Stimulated activated CD8-positive, alpha-beta memory T cell treated with anti-CD3 and anti-CD28 coated beads, Interleukin-2, amount 100 ng/mL, for 48 hours (primary cell): ENCODE data around the gene GTSE1.

Experiments
- DNase-seq, 2 donors: peaks; one replicate each; pipeline ENCODE4 v3.0.0-alpha.2; 2020; ENCODE audit warnings: low read depth in 2 of 2

Gene GTSE1

GRCh38 chr22:46352691-46353386, 56.2 kb downstream of the GTSE1 start:
- DNase-seq: no peak

- DNase-seq: no peak
Measured at GRCh38 chr22:46353483-46354105, 56.9 kb downstream of the GTSE1 start.

- no peak for DNase-seq
Measured at GRCh38 chr22:46354176-46354992, 57.7 kb downstream of the GTSE1 start.

GRCh38 chr22:46354993-46355305, 58.3 kb downstream of the GTSE1 start:
- no peak for DNase-seq

GRCh38 chr22:46355369-46355995, 58.8 kb downstream of the GTSE1 start:
- DNase-seq: peak; percentile 45 to 55

GRCh38 chr22:46355996-46356471, 59.4 kb downstream of the GTSE1 start:
- no peak for DNase-seq

GRCh38 chr22:46356496-46357480, 60.1 kb downstream of the GTSE1 start:
- no peak for DNase-seq

- DNase-seq: no peak
Measured at GRCh38 chr22:46357711-46358520, 61.2 kb downstream of the GTSE1 start.

GRCh38 chr22:46358766-46359165, 62.1 kb downstream of the GTSE1 start:
- DNase-seq: no peak

- DNase-seq: no peak
Measured at GRCh38 chr22:46359362-46359761, 62.7 kb downstream of the GTSE1 start.

- DNase-seq: no peak
Measured at GRCh38 chr22:46360097-46360496, 63.4 kb downstream of the GTSE1 start.

- no peak for DNase-seq
Measured at GRCh38 chr22:46360891-46361290, 64.2 kb downstream of the GTSE1 start.

- no peak for DNase-seq
Measured at GRCh38 chr22:46361826-46362202, 65.1 kb downstream of the GTSE1 start.

GRCh38 chr22:46362203-46362933, 65.7 kb downstream of the GTSE1 start:
- no peak for DNase-seq

GRCh38 chr22:46362934-46363515, 66.4 kb downstream of the GTSE1 start:
- no peak for DNase-seq

GRCh38 chr22:46363611-46364321, 67.1 kb downstream of the GTSE1 start:
- no peak for DNase-seq

- no peak for DNase-seq
Measured at GRCh38 chr22:46364341-46365165, 67.9 kb downstream of the GTSE1 start.

- DNase-seq: no peak
Measured at GRCh38 chr22:46365166-46365624, 68.5 kb downstream of the GTSE1 start.
